HL-60/S4 (cell line): Measurements from ENCODE around the gene CALN1.

Experiments
- in situ Hi-C: fragments of 300-500 bp; cut with MboI; formaldehyde crosslinking; loops from 2 replicates; pipeline ENCODE4 v1.14.3; 2022; ENCODE audit warnings: low sequenced_read_pairs

CALN1 gene

GRCh38 chr7:72272479-72272878 is 139.7 kb downstream of the CALN1 start:
- in situ Hi-C loops = no loop called here

- in situ Hi-C loops = no loop called here
Observed at GRCh38 chr7:72268796-72269195, 143.3 kb downstream of the CALN1 start.

- in situ Hi-C loops = no loop called here
Observed at GRCh38 chr7:72268090-72268489, 144.0 kb downstream of the CALN1 start.

GRCh38 chr7:72267291-72267800 is 144.8 kb downstream of the CALN1 start:
- in situ Hi-C loops = no loop called here

GRCh38 chr7:72266771-72267170 is 145.4 kb downstream of the CALN1 start:
- in situ Hi-C loops = no loop called here

GRCh38 chr7:72265071-72265904 is 146.8 kb downstream of the CALN1 start:
- in situ Hi-C loops = no loop called here

- in situ Hi-C loops = no loop called here
Observed at GRCh38 chr7:72260406-72260805, 151.7 kb downstream of the CALN1 start.

- in situ Hi-C loops = no loop called here
Observed at GRCh38 chr7:72258074-72258473, 154.1 kb downstream of the CALN1 start.

- in situ Hi-C loops = no loop called here
Observed at GRCh38 chr7:72254455-72254854, 157.7 kb downstream of the CALN1 start.

GRCh38 chr7:72249106-72249505 is 163.0 kb downstream of the CALN1 start:
- in situ Hi-C loops = no loop called here

GRCh38 chr7:72244826-72245398 is 167.2 kb downstream of the CALN1 start:
- in situ Hi-C loops = no loop called here

- in situ Hi-C loops = no loop called here
Observed at GRCh38 chr7:72243329-72243728, 168.8 kb downstream of the CALN1 start.

GRCh38 chr7:72235351-72235750 is 176.8 kb downstream of the CALN1 start:
- in situ Hi-C loops = no loop called here

- in situ Hi-C loops = no loop called here
Observed at GRCh38 chr7:72234086-72234485, 178.1 kb downstream of the CALN1 start.

- in situ Hi-C loops = no loop called here
Observed at GRCh38 chr7:72230281-72230680, 181.9 kb downstream of the CALN1 start.

- in situ Hi-C loops = no loop called here
Observed at GRCh38 chr7:72223351-72223750, 188.8 kb downstream of the CALN1 start.

GRCh38 chr7:72222136-72222535 is 190.0 kb downstream of the CALN1 start:
- in situ Hi-C loops = no loop called here

GRCh38 chr7:72219500-72219899 is 192.6 kb downstream of the CALN1 start:
- in situ Hi-C loops = no loop called here

GRCh38 chr7:72217151-72217550 is 195.0 kb downstream of the CALN1 start:
- in situ Hi-C loops = no loop called here

- in situ Hi-C loops = no loop called here
Observed at GRCh38 chr7:72213769-72214168, 198.4 kb downstream of the CALN1 start.

GRCh38 chr7:72213081-72213480 is 199.1 kb downstream of the CALN1 start:
- in situ Hi-C loops = no loop called here

- in situ Hi-C loops = no loop called here
Observed at GRCh38 chr7:72211175-72211574, 201.0 kb downstream of the CALN1 start.
